ENCODE data around the gene SUMO1. TPM values are rescaled to one million over a fixed set of nuclear protein-coding genes. Genes with fewer than 3 reads are reported as not detected.

Gene SUMO1
- total and polyA plus RNA-seq, 4 experiments from 2014 or later: 53.2 to 262 (median 98.3) TPM

GRCh38 chr2:202269585-202269984 lies 31.2 kb upstream of the SUMO1 start:
- peak overlapping the region; percentile 12 for H3K27ac ChIP-seq (ENCODE audit: low read depth, low read length)
- peak overlapping the region in 6 of 7 donors; percentile 62 to 90 (median 74) for H3K27ac Mint-ChIP-seq
- peak overlapping the region; percentile 45 to 79 (median 76) for H3K4me3 Mint-ChIP-seq
- no peaks in the 10 kb centered on the region for H3K27me3 Mint-ChIP-seq
- peak overlapping the region in 1 of 2 donors; percentile 34 for H3K4me3 ChIP-seq (ENCODE audit: low read length in 2 of 2)
- H3K4me1 ChIP-seq (ENCODE audit: insufficient read depth, low read length): peaks cover 72% of the 10 kb centered on the region
- ChIA-PET POLR2A (ENCODE audit: partially characterized antibody) (interaction anchor here (1.3 kb wide), 1 partner anchor 366 kb away, joined by 3 read pairs; no protein-coding TSS in a partner anchor), CTCF (ENCODE audit: partially characterized antibody) (interaction anchor here (1.4 kb wide), 1 partner anchor 28 kb away, joined by 3 read pairs; no protein-coding TSS in a partner anchor)
- peaks cover 19 to 54% (median 38%) of the 10 kb centered on the region in 4 donors for H3K4me1 Mint-ChIP-seq
- DNase-seq: peak; percentile 31 to 60 (median 35)
- intact Hi-C loops (cut with micrococcal nuclease): loop anchor here (5.0 to 10.0 kb wide), 4 partner anchors 235 to 1035 kb away; partner anchors contain the start of genes CYP20A1, FAM117B and FZD7
- H3K9me3 ChIP-seq (ENCODE audit: control insufficient read depth in 1 of 2, low read length in 2 of 2): no peaks in the 10 kb centered on the region
- H3K27me3 ChIP-seq (ENCODE audit: insufficient read depth, low read length): no peaks in the 10 kb centered on the region
- H3K9me3 Mint-ChIP-seq: no peaks in the 10 kb centered on the region
- no peaks in the 10 kb centered on the region for H3K36me3 ChIP-seq (ENCODE audit: insufficient read depth, low read length)
- H3K36me3 Mint-ChIP-seq: peaks cover 0 to 22% of the 10 kb centered on the region in 2 donors

- POLR2A ChIA-PET (ENCODE audit: partially characterized antibody): interaction anchor here (0.9 to 3.3 kb wide), 4 partner anchors 10 to 1151 kb away, joined by 3 to 19 read pairs (median 7); partner anchors contain the start of gene SUMO1
- no peak overlapping the region for H3K4me3 Mint-ChIP-seq
These were observed 29.1 kb upstream of the SUMO1 start for GRCh38 chr2:202267495-202267894.

GRCh38 chr2:202265467-202266277 lies 27.3 kb upstream of the SUMO1 start, which contains the start of gene NOP58:
TSS of gene NOP58 (plus strand) at chr2:202265763. CDS start at chr2:202265942, 179 bp downstream.
- peaks cover 0 to 14% of the 10 kb centered on the region in 2 donors for H3K36me3 Mint-ChIP-seq

More at GRCh38 chr2:202267495-202267894, 29.1 kb upstream of the SUMO1 start:
- peaks cover 57% of the 10 kb centered on the region for H3K4me1 ChIP-seq (ENCODE audit: insufficient read depth, low read length)
- no peaks in the 10 kb centered on the region for H3K36me3 ChIP-seq (ENCODE audit: insufficient read depth, low read length)
- intact Hi-C loops (cut with micrococcal nuclease): loop anchor here (5.0 to 10.0 kb wide), 4 partner anchors 233 to 1033 kb away; partner anchors contain the start of genes CYP20A1, FAM117B and FZD7
- no peaks in the 10 kb centered on the region for H3K9me3 Mint-ChIP-seq
- peaks cover 15 to 50% (median 29%) of the 10 kb centered on the region in 4 donors for H3K4me1 Mint-ChIP-seq
- CTCF ChIA-PET (ENCODE audit: partially characterized antibody): interaction anchor here (1.2 to 1.6 kb wide), 3 partner anchors 10 to 13 kb away, joined by 3 to 7 read pairs (median 4); no protein-coding TSS in a partner anchor
- peak in 3 of 5 donors; percentile 23 to 26 (median 26) for DNase-seq
- H3K27me3 Mint-ChIP-seq: no peaks in the 10 kb centered on the region
- H3K27ac Mint-ChIP-seq: peak overlapping the region in 4 of 7 donors; percentile 68 to 94 (median 84)
- H3K9me3 ChIP-seq (ENCODE audit: control insufficient read depth in 1 of 2, low read length in 2 of 2): no peaks in the 10 kb centered on the region
- H3K27me3 ChIP-seq (ENCODE audit: insufficient read depth, low read length): no peaks in the 10 kb centered on the region
- peaks cover 0 to 20% of the 10 kb centered on the region in 2 donors for H3K36me3 Mint-ChIP-seq
- peak overlapping the region; percentile 99 for H3K27ac ChIP-seq (ENCODE audit: low read depth, low read length)
- peak overlapping the region; percentile 92 to 97 for H3K4me3 ChIP-seq (ENCODE audit: low read length in 2 of 2)

GRCh38 chr2:202261531-202261930 lies 23.1 kb upstream of the SUMO1 start:
- intact Hi-C loops (cut with micrococcal nuclease): loop anchor here (10.0 kb wide), 3 partner anchors 227 to 1027 kb away; partner anchors contain the start of genes FAM117B and FZD7
- H3K27me3 Mint-ChIP-seq: no peaks in the 10 kb centered on the region
- Histone ChIP-seq H3K27me3 (ENCODE audit: insufficient read depth, low read length) (no peaks in the 10 kb centered on the region), H3K9me3 (ENCODE audit: control insufficient read depth in 1 of 2, low read length in 2 of 2) (no peaks in the 10 kb centered on the region), H3K36me3 (ENCODE audit: insufficient read depth, low read length) (no peaks in the 10 kb centered on the region), H3K27ac (ENCODE audit: low read depth, low read length) (no peak overlapping the region), H3K4me1 (ENCODE audit: insufficient read depth, low read length) (peaks cover 6% of the 10 kb centered on the region), H3K4me3 (ENCODE audit: low read length in 2 of 2) (no peak overlapping the region)
- H3K9me3 Mint-ChIP-seq: peaks cover 0 to 2% (median 0%) of the 10 kb centered on the region in 8 donors
- ChIA-PET CTCF (ENCODE audit: partially characterized antibody) (no interaction called here), POLR2A (ENCODE audit: partially characterized antibody) (no interaction called here)
- H3K27ac Mint-ChIP-seq: no peak overlapping the region
- no peak for DNase-seq
- no peaks in the 10 kb centered on the region for H3K36me3 Mint-ChIP-seq
- H3K4me3 Mint-ChIP-seq: no peak overlapping the region
- peaks cover 0 to 5% (median 0%) of the 10 kb centered on the region in 4 donors for H3K4me1 Mint-ChIP-seq

More at GRCh38 chr2:202265467-202266277, 27.3 kb upstream of the SUMO1 start, which contains the start of gene NOP58:
- Mint-ChIP-seq H3K4me1 (peaks cover 9 to 35% (median 16%) of the 10 kb centered on the region in 4 donors), H3K27me3 (no peaks in the 10 kb centered on the region), H3K27ac (peak within 1 kb of the TSS in 5 of 7 donors; percentile 48 to 91 (median 72)), H3K4me3 (peak within 1 kb of the TSS in 6 of 8 donors; percentile 55 to 79 (median 67)), H3K9me3 (peaks cover 0 to 2% (median 0%) of the 10 kb centered on the region in 8 donors)
- Histone ChIP-seq H3K4me1 (ENCODE audit: insufficient read depth, low read length) (peaks cover 39% of the 10 kb centered on the region), H3K27ac (ENCODE audit: low read depth, low read length) (peak within 1 kb of the TSS; percentile 99), H3K9me3 (ENCODE audit: control insufficient read depth in 1 of 2, low read length in 2 of 2) (no peaks in the 10 kb centered on the region), H3K4me3 (ENCODE audit: low read length in 2 of 2) (peak within 1 kb of the TSS; percentile 92 to 97), H3K27me3 (ENCODE audit: insufficient read depth, low read length) (no peaks in the 10 kb centered on the region), H3K36me3 (ENCODE audit: insufficient read depth, low read length) (no peaks in the 10 kb centered on the region)
- intact Hi-C loops (cut with micrococcal nuclease): loop anchor here (1.0 to 10.0 kb wide), 8 partner anchors 27 to 1454 kb away; partner anchors contain the start of genes BZW1, CLK1, CYP20A1 and FAM117B
- ChIA-PET POLR2A (ENCODE audit: partially characterized antibody) (interaction anchor here (0.6 to 3.3 kb wide), 8 partner anchors 20 to 1008 kb away, joined by 3 to 19 read pairs (median 3); partner anchors contain the start of genes ALS2 and SUMO1), CTCF (ENCODE audit: partially characterized antibody) (interaction anchor here (0.6 to 0.7 kb wide), 2 partner anchors 24 to 645 kb away, joined by 3 read pairs; partner anchors contain the start of gene WDR12)
- DNase-seq: peak; percentile 91 to 96 (median 94)

- no peaks in the 10 kb centered on the region for H3K27me3 ChIP-seq (ENCODE audit: insufficient read depth, low read length)
- intact Hi-C loops (cut with micrococcal nuclease): no loop called here
- H3K4me1 Mint-ChIP-seq: no peaks in the 10 kb centered on the region
- no peaks in the 10 kb centered on the region for H3K9me3 ChIP-seq (ENCODE audit: control insufficient read depth in 1 of 2, low read length in 2 of 2)
- H3K27ac ChIP-seq (ENCODE audit: low read depth, low read length): no peak overlapping the region
- no peak overlapping the region for H3K4me3 Mint-ChIP-seq
- H3K36me3 Mint-ChIP-seq: no peaks in the 10 kb centered on the region
- no peak overlapping the region for H3K27ac Mint-ChIP-seq
- H3K27me3 Mint-ChIP-seq: peaks cover 1 to 2% of the 10 kb centered on the region in 2 donors
- ChIA-PET CTCF (ENCODE audit: partially characterized antibody) (no interaction called here), POLR2A (ENCODE audit: partially characterized antibody) (no interaction called here)
- H3K4me3 ChIP-seq (ENCODE audit: low read length in 2 of 2): no peak overlapping the region
- H3K9me3 Mint-ChIP-seq: no peaks in the 10 kb centered on the region
- no peaks in the 10 kb centered on the region for H3K36me3 ChIP-seq (ENCODE audit: insufficient read depth, low read length)
- H3K4me1 ChIP-seq (ENCODE audit: insufficient read depth, low read length): no peaks in the 10 kb centered on the region
- no peak for DNase-seq
These were observed 13.1 kb upstream of the SUMO1 start for GRCh38 chr2:202251494-202251893.

- no peaks in the 10 kb centered on the region for H3K4me1 Mint-ChIP-seq
- Histone ChIP-seq H3K27ac (ENCODE audit: low read depth, low read length) (no peak overlapping the region), H3K4me3 (ENCODE audit: low read length in 2 of 2) (no peak overlapping the region), H3K36me3 (ENCODE audit: insufficient read depth, low read length) (no peaks in the 10 kb centered on the region), H3K27me3 (ENCODE audit: insufficient read depth, low read length) (no peaks in the 10 kb centered on the region), H3K4me1 (ENCODE audit: insufficient read depth, low read length) (no peaks in the 10 kb centered on the region), H3K9me3 (ENCODE audit: control insufficient read depth in 1 of 2, low read length in 2 of 2) (no peaks in the 10 kb centered on the region)
- peaks cover 1 to 2% of the 10 kb centered on the region in 2 donors for H3K27me3 Mint-ChIP-seq
- no peaks in the 10 kb centered on the region for H3K9me3 Mint-ChIP-seq
- no peak overlapping the region for H3K4me3 Mint-ChIP-seq
- no peaks in the 10 kb centered on the region for H3K36me3 Mint-ChIP-seq
- no peak overlapping the region for H3K27ac Mint-ChIP-seq
- POLR2A ChIA-PET (ENCODE audit: partially characterized antibody): no interaction called here
- DNase-seq: no peak
- intact Hi-C loops (cut with micrococcal nuclease): no loop called here
- CTCF ChIA-PET (ENCODE audit: partially characterized antibody): no interaction called here
These were observed 11.3 kb upstream of the SUMO1 start for GRCh38 chr2:202249521-202250253.
